LNCAP (cell line): Measurements from ENCODE around the gene RASSF5.

Experiments used
- CTCF ChIP-seq: fragments of 450-650 bp; IDR thresholded peaks from 2 replicates; pipeline ENCODE4 v1.5.1; 2017; ENCODE audit warnings: mild to moderate bottlenecking

The RASSF5 gene

GRCh38 chr1:206557636-206558473 lies 50.5 kb downstream of the RASSF5 start:
- TF ChIP-seq CTCF: no peak

GRCh38 chr1:206558794-206559671 lies 51.7 kb downstream of the RASSF5 start:
- TF ChIP-seq CTCF: no peak

GRCh38 chr1:206559672-206559995 lies 52.3 kb downstream of the RASSF5 start:
- TF ChIP-seq CTCF: no peak

GRCh38 chr1:206560007-206560716 lies 52.8 kb downstream of the RASSF5 start:
- TF ChIP-seq CTCF: no peak

- no peak for TF ChIP-seq CTCF
These were observed 56.3 kb downstream of the RASSF5 start for GRCh38 chr1:206563367-206564207.

GRCh38 chr1:206565995-206566394 lies 58.7 kb downstream of the RASSF5 start:
- TF ChIP-seq CTCF: no peak

- no peak for TF ChIP-seq CTCF
These were observed 59.7 kb downstream of the RASSF5 start for GRCh38 chr1:206566999-206567398.
